ENCODE data around the gene TBC1D17. TPM values are rescaled to one million over a fixed set of nuclear protein-coding genes. Genes with fewer than 3 reads are reported as not detected.

TBC1D17 gene
- total and polyA plus RNA-seq, 2 of the 13 experiments (the other 11 are each of a cell fraction or from before 2014, with no cell fraction given) = 9.7 to 16.9 TPM

GRCh38 chr19:49850487-49851342 lies 26.8 kb upstream of the TBC1D17 start, which contains the start of gene PTOV1 (continued):
- TF ChIP-seq RELA (CRISPR knock-in tag; IDR thresholded peaks at IDR 0.05) (no peak), TP53 (CRISPR knock-in tag; conservative IDR thresholded peaks at IDR 0.05) (no peak), NR1H2 (CRISPR knock-in tag; IDR thresholded peaks at IDR 0.05; ENCODE audit: borderline replicate concordance, low read depth) (no peak), POGZ (CRISPR knock-in tag; IDR thresholded peaks at IDR 0.05) (peak; percentile 70), ZNF709 (CRISPR knock-in tag; IDR thresholded peaks at IDR 0.05) (no peak), PHB2 (IDR thresholded peaks at IDR 0.05; ENCODE audit: partially characterized antibody) (no peak), ZNF496 (CRISPR knock-in tag; IDR thresholded peaks at IDR 0.05; ENCODE audit: insufficient replicate concordance) (no peak), POLR2A (IDR thresholded peaks at IDR 0.05; ENCODE audit: insufficient read depth in 1 of 2, low read depth in 2 of 2, low read length in 2 of 2) (peak; percentile 66 to 67; a peak in 3 of 4 replicates), ZNF30 (CRISPR knock-in tag; IDR thresholded peaks at IDR 0.05) (no peak), KLF15 (CRISPR knock-in tag; IDR thresholded peaks at IDR 0.05; ENCODE audit: borderline replicate concordance) (peak; percentile 89), ZNF557 (CRISPR knock-in tag; IDR thresholded peaks at IDR 0.05) (no peak), ZSCAN25 (CRISPR knock-in tag; IDR thresholded peaks at IDR 0.05) (no peak; the same call in 1 of the 2 replicates), MAF1 (CRISPR knock-in tag; IDR thresholded peaks at IDR 0.05; ENCODE audit: borderline replicate concordance) (no peak), KLF9 (CRISPR knock-in tag; IDR thresholded peaks at IDR 0.05; ENCODE audit: low read depth) (0 out of 2 replicates have a peak, but pooled peaks have one; percentile 40), ZNF598 (CRISPR knock-in tag; IDR thresholded peaks at IDR 0.05; ENCODE audit: borderline replicate concordance) (0 out of 2 replicates have a peak, but pooled peaks have one; percentile 32), WIZ (CRISPR knock-in tag; IDR thresholded peaks at IDR 0.05) (no peak), ARNT (IDR thresholded peaks at IDR 0.05) (no peak), NRL (CRISPR knock-in tag; IDR thresholded peaks at IDR 0.05; ENCODE audit: borderline replicate concordance) (no peak), ZNF670 (CRISPR knock-in tag; IDR thresholded peaks at IDR 0.05; ENCODE audit: borderline replicate concordance) (peak; percentile 54; the same call in 1 of the 2 replicates), DPF2 (CRISPR knock-in tag; IDR thresholded peaks at IDR 0.05; ENCODE audit: borderline replicate concordance, low read depth) (no peak), RARA (CRISPR knock-in tag; IDR thresholded peaks at IDR 0.05) (peak; percentile 25), ZNF101 (CRISPR knock-in tag; IDR thresholded peaks at IDR 0.05; ENCODE audit: borderline replicate concordance, low read depth) (no peak), FOXC1 (CRISPR knock-in tag; IDR thresholded peaks at IDR 0.05; ENCODE audit: borderline replicate concordance) (no peak), ZNF577 (CRISPR knock-in tag; IDR thresholded peaks at IDR 0.05; ENCODE audit: borderline replicate concordance, low read depth) (no peak), THAP11 (CRISPR knock-in tag; IDR thresholded peaks at IDR 0.05) (peak; percentile 97), CBX5 (CRISPR knock-in tag; IDR thresholded peaks at IDR 0.05; ENCODE audit: borderline replicate concordance) (no peak; the same call in 1 of the 2 replicates)
- TF ChIP-seq, protein P1, sequence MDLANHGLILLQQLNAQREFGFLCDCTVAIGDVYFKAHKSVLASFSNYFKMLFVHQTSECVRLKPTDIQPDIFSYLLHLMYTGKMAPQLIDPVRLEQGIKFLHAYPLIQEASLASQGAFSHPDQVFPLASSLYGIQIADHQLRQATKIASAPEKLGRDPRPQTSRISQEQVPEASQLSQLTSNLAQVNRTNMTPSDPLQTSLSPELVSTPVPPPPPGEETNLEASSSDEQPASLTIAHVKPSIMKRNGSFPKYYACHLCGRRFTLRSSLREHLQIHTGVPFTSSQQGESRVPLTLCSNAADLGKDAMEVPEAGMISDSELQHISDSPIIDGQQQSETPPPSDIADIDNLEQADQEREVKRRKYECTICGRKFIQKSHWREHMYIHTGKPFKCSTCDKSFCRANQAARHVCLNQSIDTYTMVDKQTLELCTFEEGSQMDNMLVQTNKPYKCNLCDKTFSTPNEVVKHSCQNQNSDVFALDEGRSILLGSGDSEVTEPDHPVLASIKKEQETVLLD (CRISPR knock-in tag; IDR thresholded peaks at IDR 0.05; ENCODE audit: low read depth) = peak; percentile 45; the same call in 1 of the 2 replicates
- TF ChIP-seq, protein P2, sequence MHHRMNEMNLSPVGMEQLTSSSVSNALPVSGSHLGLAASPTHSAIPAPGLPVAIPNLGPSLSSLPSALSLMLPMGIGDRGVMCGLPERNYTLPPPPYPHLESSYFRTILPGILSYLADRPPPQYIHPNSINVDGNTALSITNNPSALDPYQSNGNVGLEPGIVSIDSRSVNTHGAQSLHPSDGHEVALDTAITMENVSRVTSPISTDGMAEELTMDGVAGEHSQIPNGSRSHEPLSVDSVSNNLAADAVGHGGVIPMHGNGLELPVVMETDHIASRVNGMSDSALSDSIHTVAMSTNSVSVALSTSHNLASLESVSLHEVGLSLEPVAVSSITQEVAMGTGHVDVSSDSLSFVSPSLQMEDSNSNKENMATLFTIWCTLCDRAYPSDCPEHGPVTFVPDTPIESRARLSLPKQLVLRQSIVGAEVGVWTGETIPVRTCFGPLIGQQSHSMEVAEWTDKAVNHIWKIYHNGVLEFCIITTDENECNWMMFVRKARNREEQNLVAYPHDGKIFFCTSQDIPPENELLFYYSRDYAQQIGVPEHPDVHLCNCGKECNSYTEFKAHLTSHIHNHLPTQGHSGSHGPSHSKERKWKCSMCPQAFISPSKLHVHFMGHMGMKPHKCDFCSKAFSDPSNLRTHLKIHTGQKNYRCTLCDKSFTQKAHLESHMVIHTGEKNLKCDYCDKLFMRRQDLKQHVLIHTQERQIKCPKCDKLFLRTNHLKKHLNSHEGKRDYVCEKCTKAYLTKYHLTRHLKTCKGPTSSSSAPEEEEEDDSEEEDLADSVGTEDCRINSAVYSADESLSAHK (CRISPR knock-in tag; IDR thresholded peaks at IDR 0.05; ENCODE audit: borderline replicate concordance) = no peak
